NCI-H510A treated with DMSO at 0.1 percent for 48 hours (cell line): ENCODE data around the gene PHLPP2.

Experiments
- DNase-seq: peaks from one replicate; lab custom pipeline; 2025; lab: John Stamatoyannopoulos, UW

PHLPP2 gene

DNA sequence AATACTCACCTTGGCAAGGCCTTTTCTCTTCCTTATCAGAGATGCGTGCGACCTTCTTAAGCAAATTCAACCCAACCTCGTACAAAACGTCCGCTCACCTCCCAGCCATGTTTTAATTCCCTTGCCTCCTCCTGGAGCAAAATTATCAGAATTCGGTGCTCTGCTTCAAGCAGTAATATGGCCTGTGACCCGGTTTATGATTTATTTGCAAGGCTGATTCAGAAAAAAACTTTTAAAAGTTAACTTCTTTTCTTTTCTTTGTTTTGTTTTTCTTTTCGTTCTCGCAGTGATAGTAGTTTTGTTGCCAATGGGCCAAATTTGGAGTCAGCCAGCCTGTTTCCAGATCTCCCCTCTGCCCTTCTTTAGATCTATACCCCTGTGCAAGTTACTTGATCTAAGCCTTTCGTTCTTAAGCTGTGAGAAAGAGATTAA, at the start of gene PHLPP2:
Gene PHLPP2, minus strand, starts transcription at position 382 of the 432 bp plus-strand sequence. CDS start 9,906 bp downstream, outside the sequence.
- no peak for DNase-seq

DNA sequence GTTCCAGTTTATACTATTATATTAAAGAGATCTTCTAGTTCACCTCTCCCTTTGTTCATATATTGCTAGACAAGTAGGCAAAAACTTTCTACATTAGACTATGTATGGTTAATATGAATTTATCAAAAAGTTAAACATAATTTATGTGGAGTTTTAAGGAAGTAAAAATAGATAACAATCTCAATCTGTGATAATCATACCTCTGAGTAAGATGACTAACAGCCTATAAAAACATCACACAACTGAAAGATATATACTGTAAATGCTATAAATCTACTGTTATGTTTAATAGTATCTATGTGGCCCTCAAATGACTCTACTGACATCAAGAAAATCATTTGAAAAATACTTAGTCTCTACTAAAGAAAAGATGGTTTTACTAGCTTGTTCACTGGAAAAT, 47.1 kb upstream of the PHLPP2 start:
- DNase-seq = no peak

- no peak for DNase-seq
Measured at GRCh38 chr16:71769222-71769621, 44.7 kb upstream of the PHLPP2 start.

GRCh38 chr16:71767060-71767900, 42.8 kb upstream of the PHLPP2 start:
- DNase-seq = no peak

GRCh38 chr16:71762186-71762585, 37.7 kb upstream of the PHLPP2 start:
- no peak for DNase-seq

DNA sequence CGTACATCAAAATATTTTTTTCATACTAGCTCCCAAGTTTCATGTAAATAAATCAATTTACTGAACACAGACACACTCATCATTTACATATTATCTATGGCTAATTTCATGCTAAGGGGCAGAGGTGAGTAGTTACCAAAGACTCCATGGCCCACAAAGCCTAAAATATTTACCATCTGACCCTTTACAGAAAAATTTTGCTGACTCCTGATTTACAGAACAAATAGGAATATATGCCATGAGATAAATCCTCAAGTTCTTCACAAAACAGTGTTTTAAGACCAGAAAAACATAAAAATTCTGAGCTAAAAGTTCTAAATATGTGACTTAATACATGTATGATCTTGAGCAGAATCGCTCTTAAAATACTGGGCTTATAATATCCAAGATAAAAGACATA, 36.6 kb upstream of the PHLPP2 start:
- DNase-seq = no peak

- no peak for DNase-seq
Measured at GRCh38 chr16:71758293-71758760, 33.8 kb upstream of the PHLPP2 start.

DNA sequence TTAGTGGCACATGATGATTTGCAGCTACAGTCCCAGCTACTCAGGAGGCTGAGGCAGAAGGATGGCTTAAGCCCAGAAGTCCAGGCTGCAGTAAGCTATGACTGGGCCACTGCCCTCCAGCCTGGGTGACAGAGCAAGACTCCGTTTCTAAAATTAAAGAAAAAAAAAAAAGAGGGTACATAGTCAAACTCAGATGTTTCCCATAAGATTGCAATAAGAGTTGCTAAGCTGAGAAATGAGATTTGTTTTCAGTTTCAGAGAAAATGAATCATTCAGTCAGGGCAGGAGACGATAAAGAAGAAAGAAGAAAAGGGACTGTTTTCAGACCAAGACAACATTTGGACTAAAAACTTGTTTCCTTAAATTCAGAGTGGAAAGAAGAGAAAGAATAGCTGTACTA, 30.2 kb upstream of the PHLPP2 start:
- no peak for DNase-seq

DNA sequence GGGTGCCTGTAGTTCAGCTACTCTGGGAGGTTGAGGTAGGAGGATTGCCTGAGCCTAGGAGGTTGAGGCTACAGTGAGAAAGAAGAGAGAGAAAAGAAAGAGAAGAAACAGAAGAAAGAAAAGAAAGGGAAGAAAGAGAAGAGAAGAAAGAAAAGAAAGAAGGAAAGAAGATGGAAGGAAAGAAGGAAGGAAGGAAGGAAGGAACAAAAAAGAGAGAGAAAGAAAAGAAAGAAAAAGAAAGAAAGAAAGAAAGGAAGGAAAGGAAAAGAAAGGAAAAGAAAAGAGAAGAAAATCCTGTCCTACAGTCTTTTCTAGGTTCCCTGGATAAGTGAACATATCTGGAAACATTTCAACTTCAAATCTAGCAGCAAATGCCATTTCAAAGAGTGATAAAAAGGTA, 29.6 kb upstream of the PHLPP2 start:
- no peak for DNase-seq

DNA sequence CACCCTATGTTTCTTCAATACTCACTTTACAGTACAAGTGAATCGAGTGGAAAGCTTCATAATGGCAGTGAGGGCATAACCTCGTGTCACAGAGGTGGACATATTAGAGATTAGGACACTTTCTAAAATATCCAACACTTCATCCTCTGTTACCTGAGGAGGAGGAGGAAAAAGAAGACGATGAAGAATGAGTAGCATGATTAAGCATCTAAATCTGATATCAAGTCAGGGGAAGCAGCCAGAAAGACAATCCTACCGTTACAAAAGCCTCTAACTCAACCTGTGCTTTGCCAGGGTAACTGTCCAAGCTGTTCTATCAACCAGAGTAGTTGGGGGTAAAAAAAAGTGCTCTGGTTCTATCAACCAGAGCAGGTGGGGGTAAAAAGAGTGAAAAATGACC, 23.7 kb upstream of the PHLPP2 start:
- DNase-seq = no peak

- peak; percentile 9 for DNase-seq
Measured at GRCh38 chr16:71746442-71747046, 22.0 kb upstream of the PHLPP2 start.

- no peak for DNase-seq
Measured at GRCh38 chr16:71738855-71739254, 14.4 kb upstream of the PHLPP2 start.

DNA sequence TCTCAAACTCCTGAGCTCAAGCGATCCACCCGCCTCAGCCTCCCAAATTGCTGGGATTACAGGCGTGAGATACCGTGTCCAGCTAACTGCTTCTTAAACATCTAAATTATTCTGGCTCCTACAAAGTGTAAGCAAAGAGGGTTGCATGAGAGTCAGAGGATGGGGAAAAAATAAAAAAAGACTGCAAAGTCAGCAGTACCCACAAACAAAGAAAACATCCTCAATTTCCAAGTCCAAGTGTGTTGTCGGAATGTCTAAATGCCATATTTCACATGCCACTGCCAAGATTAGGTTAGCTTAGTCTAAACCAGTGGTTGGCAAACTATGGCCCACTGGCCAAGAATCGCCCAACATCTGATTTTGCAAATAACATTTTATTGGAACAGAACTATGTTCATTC, 13.0 kb upstream of the PHLPP2 start:
- no peak for DNase-seq

DNA sequence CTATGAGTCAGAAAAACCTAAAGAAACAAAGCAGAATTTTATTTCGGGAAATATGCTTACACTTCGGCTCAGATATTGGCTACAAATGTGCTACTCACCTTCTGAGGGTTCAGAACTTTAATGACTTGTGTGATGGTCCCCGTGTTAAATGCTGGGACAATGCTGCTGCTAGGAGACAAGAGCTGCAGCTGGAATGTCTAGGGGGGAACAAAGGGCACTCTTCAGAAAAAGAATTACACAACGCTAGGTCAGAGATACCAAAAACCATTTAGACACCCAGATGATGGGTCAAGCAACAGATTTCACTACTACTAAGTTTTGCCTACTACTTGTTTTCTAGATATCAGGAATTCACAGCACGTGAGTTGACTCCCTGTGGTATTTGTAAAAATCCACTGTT, 10.0 kb upstream of the PHLPP2 start:
- DNase-seq = no peak

- no peak for DNase-seq
Measured at GRCh38 chr16:71732587-71732986, 8.1 kb upstream of the PHLPP2 start.

GRCh38 chr16:71727551-71728324, 3.2 kb upstream of the PHLPP2 start:
- no peak for DNase-seq

DNA sequence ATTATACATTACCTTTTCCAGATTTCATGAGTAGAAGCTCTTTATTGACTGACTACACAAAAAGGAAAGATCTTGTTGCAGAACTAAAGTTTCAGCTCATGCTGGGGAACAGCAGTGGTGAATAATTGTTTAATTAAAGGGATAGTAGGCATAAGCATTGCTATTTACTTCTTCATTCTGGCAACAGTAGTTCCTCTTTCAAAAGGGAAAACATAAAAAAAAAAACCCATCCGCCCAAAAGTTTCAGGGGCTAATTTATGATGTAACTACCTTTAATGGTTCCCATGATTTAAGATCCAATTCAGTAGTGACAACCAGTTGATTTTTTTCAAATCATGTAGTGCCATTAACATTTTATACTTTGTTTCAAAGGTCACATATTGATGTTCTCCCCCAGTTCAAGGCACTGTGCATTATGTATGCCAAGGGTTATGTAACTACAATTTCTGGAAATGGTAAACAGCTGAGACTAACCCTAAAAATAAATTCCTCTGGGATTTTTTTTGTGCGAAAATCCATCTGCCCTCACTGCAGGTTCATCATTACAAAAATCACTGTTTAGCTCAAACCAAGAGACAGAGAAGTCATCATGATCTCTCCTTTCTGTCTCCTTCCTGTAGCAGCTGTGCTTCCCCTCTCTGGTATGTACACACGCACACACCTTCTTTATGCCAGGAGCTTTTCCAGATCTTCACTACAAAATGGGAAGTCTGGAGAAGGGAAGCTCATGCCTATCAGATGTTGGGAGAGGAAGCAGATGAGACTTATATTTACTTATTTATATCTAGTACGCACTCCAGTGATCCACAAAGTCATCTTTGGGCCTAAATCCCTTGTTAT, 2.2 kb upstream of the PHLPP2 start:
- DNase-seq = no peak

- peak; percentile 84 for DNase-seq
Measured at GRCh38 chr16:71723537-71724319, 773 bp downstream of the PHLPP2 start.

GRCh38 chr16:71722801-71723536, 1.5 kb downstream of the PHLPP2 start:
- peak; percentile 20 for DNase-seq

- DNase-seq = no peak
Measured at GRCh38 chr16:71721066-71721740, 3.3 kb downstream of the PHLPP2 start.
